Sigmoid colon (tissue), 7 donors: ENCODE results near the gene SEC61B. TPM values are rescaled to one million over a fixed set of nuclear protein-coding genes. Genes with fewer than 3 reads are reported as not detected.

Experiments used
- DNase-seq: peaks from one replicate; pipeline ENCODE4 v3.0.0-alpha.2; 2019
- H3K27ac ChIP-seq, 4 donors: fragments of 200-600 bp; sonication (generic); one replicate each; pipeline ENCODE4 v1.5.1; 2016 to 2019; ENCODE audit warnings: mild to moderate bottlenecking in 1 of 4
- H3K27me3 ChIP-seq, 3 donors: fragments of 200-600 bp; sonication (generic); one replicate each; pipeline ENCODE4 v1.5.1; 2019; ENCODE audit warnings: mild to moderate bottlenecking in 1 of 3
- H3K36me3 ChIP-seq, 4 donors: fragments of 200-600 bp; sonication (generic); one replicate each; pipeline ENCODE4 v1.5.1; 2016 to 2019
- H3K4me1 ChIP-seq, 4 donors: fragments of 200-600 bp; sonication (generic); one replicate each; pipeline ENCODE4 v1.5.1; 2017 to 2019
- H3K4me3 ChIP-seq, 4 donors: fragments of 200-600 bp; sonication (generic); one replicate each; pipeline ENCODE4 v1.5.1; 2017 to 2019; ENCODE audit warnings: mild to moderate bottlenecking in 2 of 4, moderate library complexity in 1 of 4
- H3K9me3 ChIP-seq, 4 donors: fragments of 200-600 bp in 3 of 4; sonication (generic) in 3 of 4; one replicate each; pipeline versions ENCODE4 v1.5.1 to v1.6.1; 2013 to 2019
- CTCF ChIP-seq, 4 experiments: fragments of 450-650 bp in 3 of 4; fragments of 200-600 bp in 1 of 4; IDR thresholded peaks; one replicate each; pipeline ENCODE4 v1.5.1; 2016 to 2019; ENCODE audit warnings: antibody characterized with exemption in 4 of 4, mild to moderate bottlenecking in 3 of 4, moderate library complexity in 2 of 4
- EP300 ChIP-seq, 4 donors: sonication (generic); formaldehyde crosslinking; IDR thresholded peaks; one replicate each; pipeline ENCODE4 v1.6.1; 2017; ENCODE audit warnings: antibody characterized with exemption in 4 of 4
- POLR2A ChIP-seq, 2 donors: fragments of 450-650 bp; IDR thresholded peaks; one replicate each; pipeline ENCODE4 v1.6.1; 2016; ENCODE audit warnings: antibody characterized with exemption in 2 of 2, mild to moderate bottlenecking in 2 of 2, moderate library complexity in 2 of 2
- POLR2AphosphoS5 ChIP-seq, 4 donors: sonication (generic); formaldehyde crosslinking; IDR thresholded peaks; one replicate each; pipeline ENCODE4 v1.6.1; 2017; ENCODE audit warnings: antibody characterized with exemption in 4 of 4
- WGBS, 2 donors: extraction: QIAGEN DNeasy Blood & Tissue Kit; methylation state at CpG; one replicate each; pipeline ENCODE4 v1.1.7; 2013; 5-methylcytosine and 5-hydroxymethylcytosine counted together
- intact Hi-C: fragments of 100-400 bp; cut with DNase I; formaldehyde crosslinking; loops from one replicate; pipeline ENCODE4 v1.15.1; 2023
- polyA plus RNA-seq, 3 donors: library from polyadenylated mRNA; stranded (reverse); fragments of 200-250 nt; gene quantifications; one replicate each; pipeline ENCODE4 v1.2.3, GENCODE V29; 2013
- small RNA-seq, 3 donors: library from RNA; depleted of rRNA; stranded (forward); fragments of <200 nt; gene quantifications; one replicate each; pipeline ENCODE3, GENCODE V24; 2016
- total RNA-seq, 4 donors: library from RNA; depleted of rRNA; stranded (reverse); fragments of >200 nt; gene quantifications; one replicate each; pipeline ENCODE4 v1.1.0, GENCODE V29; 2016
- donor health status: healthy with polysubstance abuse.
- donor health status: Bipolar disorder and iron deficiency.
- donor health status: healthy.

The SEC61B gene
- total and polyA plus RNA-seq, 7 donors = 37.1 to 343 (median 70.3) TPM

DNA sequence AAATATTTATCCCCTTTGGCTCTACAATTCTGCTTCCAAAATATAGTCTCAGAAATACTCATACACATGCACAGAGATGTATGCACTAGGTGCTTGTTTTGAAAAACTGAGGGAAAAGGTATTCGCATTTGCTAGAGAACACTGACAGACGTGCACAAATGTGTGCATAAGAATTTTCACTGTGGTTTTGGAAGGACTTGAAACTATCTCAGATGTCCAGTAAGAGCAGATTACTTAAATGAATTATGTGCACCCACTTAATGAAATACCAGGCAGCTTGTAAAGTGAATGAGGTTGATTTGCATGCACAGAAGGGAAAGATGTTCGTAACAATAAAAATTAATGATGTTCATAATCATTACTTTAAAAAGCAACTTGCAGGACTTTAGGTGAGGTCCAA is 48.4 kb downstream of the SEC61B start:
- WGBS, 2 donors = 59 to 62% methylated on average over 3 of the region's 3 CpGs
- TF ChIP-seq CTCF (IDR thresholded peaks at IDR 0.05) (no peak), POLR2A (IDR thresholded peaks at IDR 0.05) (no peak), POLR2AphosphoS5 (IDR thresholded peaks at IDR 0.05) (no peak), EP300 (IDR thresholded peaks at IDR 0.05) (no peak)
- H3K4me1 ChIP-seq = peaks cover 0 to 10% (median 3%) of the 10 kb centered on the region in 4 donors
- no peak overlapping the region for H3K4me3 ChIP-seq
- H3K27me3 ChIP-seq = no peaks in the 10 kb centered on the region
- no peak overlapping the region for H3K27ac ChIP-seq
- no peaks in the 10 kb centered on the region for H3K9me3 ChIP-seq
- H3K36me3 ChIP-seq = no peaks in the 10 kb centered on the region
- intact Hi-C loops = no loop called here
- DNase-seq = no peak

DNA sequence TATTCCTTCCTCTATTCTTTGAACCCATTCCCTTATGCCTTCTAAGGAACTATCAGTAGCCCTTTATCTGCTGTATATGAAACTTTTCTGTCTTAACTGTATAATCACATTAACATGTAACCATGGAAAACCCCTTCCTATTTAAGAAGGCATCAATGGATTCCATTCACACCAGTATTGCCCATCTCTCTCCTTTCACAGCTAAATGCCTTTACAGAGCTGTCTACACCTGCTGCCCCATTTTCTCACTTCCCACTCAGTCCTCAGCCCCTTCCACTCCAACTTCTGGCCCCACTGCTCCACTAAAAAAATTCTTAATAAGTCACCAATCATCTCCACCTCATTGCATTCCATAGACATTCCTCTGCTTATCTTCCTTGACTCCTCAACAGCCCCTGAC is 50.8 kb downstream of the SEC61B start:
- DNase-seq = no peak
- no peak overlapping the region for H3K27ac ChIP-seq
- H3K4me1 ChIP-seq = no peaks in the 10 kb centered on the region
- TF ChIP-seq POLR2A (IDR thresholded peaks at IDR 0.05) = no peak
- no peak for TF ChIP-seq POLR2AphosphoS5 (IDR thresholded peaks at IDR 0.05)
- no peak for TF ChIP-seq CTCF (IDR thresholded peaks at IDR 0.05)
- TF ChIP-seq EP300 (IDR thresholded peaks at IDR 0.05) = no peak
- no peaks in the 10 kb centered on the region for H3K9me3 ChIP-seq
- H3K36me3 ChIP-seq = no peaks in the 10 kb centered on the region
- intact Hi-C loops = no loop called here
- H3K27me3 ChIP-seq = no peaks in the 10 kb centered on the region
- no peak overlapping the region for H3K4me3 ChIP-seq

- 91 to 93% methylated on average over 5 of the region's 5 CpGs for WGBS, 2 donors
- H3K4me1 ChIP-seq = no peaks in the 10 kb centered on the region
- H3K27me3 ChIP-seq = no peaks in the 10 kb centered on the region
- H3K4me3 ChIP-seq = no peak overlapping the region
- no peaks in the 10 kb centered on the region for H3K36me3 ChIP-seq
- DNase-seq = no peak
- intact Hi-C loops = no loop called here
- TF ChIP-seq CTCF (IDR thresholded peaks at IDR 0.05) = no peak
- TF ChIP-seq POLR2AphosphoS5 (IDR thresholded peaks at IDR 0.05) = no peak
- no peak for TF ChIP-seq EP300 (IDR thresholded peaks at IDR 0.05)
- no peak for TF ChIP-seq POLR2A (IDR thresholded peaks at IDR 0.05)
- no peaks in the 10 kb centered on the region for H3K9me3 ChIP-seq
- no peak overlapping the region for H3K27ac ChIP-seq
Measured at GRCh38 chr9:99274016-99274415, 51.9 kb downstream of the SEC61B start.

DNA sequence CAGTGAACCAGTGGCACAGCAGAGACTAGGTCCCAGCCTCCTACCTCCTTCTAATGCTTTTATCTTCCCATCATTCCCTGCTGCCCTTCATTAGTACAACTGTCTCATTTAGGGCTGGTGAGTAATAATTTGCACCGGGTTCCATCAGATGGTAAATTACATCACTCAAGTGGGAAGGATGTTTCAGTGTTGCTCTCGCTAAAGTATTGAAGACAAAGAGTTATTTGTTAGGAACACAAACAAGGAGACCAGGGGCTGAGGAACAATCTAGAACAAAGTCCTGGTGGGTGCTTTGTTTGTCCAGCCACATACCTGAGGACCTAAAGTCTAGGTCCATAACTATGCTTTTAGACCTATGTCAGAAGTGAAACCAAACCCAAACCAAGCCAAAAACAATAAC is 52.4 kb downstream of the SEC61B start:
- TF ChIP-seq CTCF (IDR thresholded peaks at IDR 0.05) (no peak), POLR2AphosphoS5 (IDR thresholded peaks at IDR 0.05) (no peak), POLR2A (IDR thresholded peaks at IDR 0.05) (no peak), EP300 (IDR thresholded peaks at IDR 0.05) (no peak)
- DNase-seq = no peak
- H3K4me3 ChIP-seq = no peak overlapping the region
- H3K9me3 ChIP-seq = no peaks in the 10 kb centered on the region
- intact Hi-C loops = no loop called here
- no peaks in the 10 kb centered on the region for H3K36me3 ChIP-seq
- 46 to 48% methylated on average over 2 of the region's 2 CpGs for WGBS, 2 donors
- no peaks in the 10 kb centered on the region for H3K27me3 ChIP-seq
- H3K4me1 ChIP-seq = no peaks in the 10 kb centered on the region
- no peak overlapping the region for H3K27ac ChIP-seq

Small RNAs within 50 kb of the gene (small RNA-seq; reads per million reads assigned to genes)
- 0 reads per million in 3 donors for gene RN7SL794P

Other genes starting within 250 kb of the SEC61B start
- gene TGFBR1, start 117.2 kb upstream of the SEC61B start, total RNA-seq = 10 to 100 TPM; 48.4 to 84.3 (median 62.5) TPM
- 1 to 10 TPM; 3.9 to 8.5 (median 4.2) TPM for gene TGFBR1, start 117.2 kb upstream of the SEC61B start, polyA plus RNA-seq
- gene ALG2, start 340 bp upstream of the SEC61B start, total RNA-seq = 10 to 100 TPM; 15.1 to 25.0 (median 18.8) TPM
- gene ALG2, start 340 bp upstream of the SEC61B start, polyA plus RNA-seq = 10 to 100 TPM in 1 of 3 donors, 1 to 10 TPM in 2; 8.4 to 24.2 (median 9.7) TPM